Measurements from ENCODE around the gene PGLYRP1. TPM values are rescaled to one million over a fixed set of nuclear protein-coding genes. Genes with fewer than 3 reads are reported as not detected.

The PGLYRP1 gene
- total and polyA plus RNA-seq, 3 donors from 2014 or later: not detected

GRCh38 chr19:46066471-46066870, 43.6 kb upstream of the PGLYRP1 start:
- no peak for TF ChIP-seq POLR2A (IDR thresholded peaks at IDR 0.05)
- TF ChIP-seq, protein P1, sequence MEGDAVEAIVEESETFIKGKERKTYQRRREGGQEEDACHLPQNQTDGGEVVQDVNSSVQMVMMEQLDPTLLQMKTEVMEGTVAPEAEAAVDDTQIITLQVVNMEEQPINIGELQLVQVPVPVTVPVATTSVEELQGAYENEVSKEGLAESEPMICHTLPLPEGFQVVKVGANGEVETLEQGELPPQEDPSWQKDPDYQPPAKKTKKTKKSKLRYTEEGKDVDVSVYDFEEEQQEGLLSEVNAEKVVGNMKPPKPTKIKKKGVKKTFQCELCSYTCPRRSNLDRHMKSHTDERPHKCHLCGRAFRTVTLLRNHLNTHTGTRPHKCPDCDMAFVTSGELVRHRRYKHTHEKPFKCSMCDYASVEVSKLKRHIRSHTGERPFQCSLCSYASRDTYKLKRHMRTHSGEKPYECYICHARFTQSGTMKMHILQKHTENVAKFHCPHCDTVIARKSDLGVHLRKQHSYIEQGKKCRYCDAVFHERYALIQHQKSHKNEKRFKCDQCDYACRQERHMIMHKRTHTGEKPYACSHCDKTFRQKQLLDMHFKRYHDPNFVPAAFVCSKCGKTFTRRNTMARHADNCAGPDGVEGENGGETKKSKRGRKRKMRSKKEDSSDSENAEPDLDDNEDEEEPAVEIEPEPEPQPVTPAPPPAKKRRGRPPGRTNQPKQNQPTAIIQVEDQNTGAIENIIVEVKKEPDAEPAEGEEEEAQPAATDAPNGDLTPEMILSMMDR (IDR thresholded peaks at IDR 0.05): no peak
- Histone ChIP-seq H3K27ac (no peak overlapping the region), H3K4me3 (no peak overlapping the region), H3K27me3 (no peaks in the 10 kb centered on the region), H3K4me1 (no peaks in the 10 kb centered on the region), H3K9me3 (no peaks in the 10 kb centered on the region), H3K36me3 (ENCODE audit: low read depth, missing control alignments) (no peaks in the 10 kb centered on the region)
- no peak for DNase-seq
- intact Hi-C loops (cut with DNase I; ENCODE audit: low total_unique reads): no loop called here
- WGBS, 2 donors: 79 to 88% methylated on average over 1 of the region's 1 CpG

DNA sequence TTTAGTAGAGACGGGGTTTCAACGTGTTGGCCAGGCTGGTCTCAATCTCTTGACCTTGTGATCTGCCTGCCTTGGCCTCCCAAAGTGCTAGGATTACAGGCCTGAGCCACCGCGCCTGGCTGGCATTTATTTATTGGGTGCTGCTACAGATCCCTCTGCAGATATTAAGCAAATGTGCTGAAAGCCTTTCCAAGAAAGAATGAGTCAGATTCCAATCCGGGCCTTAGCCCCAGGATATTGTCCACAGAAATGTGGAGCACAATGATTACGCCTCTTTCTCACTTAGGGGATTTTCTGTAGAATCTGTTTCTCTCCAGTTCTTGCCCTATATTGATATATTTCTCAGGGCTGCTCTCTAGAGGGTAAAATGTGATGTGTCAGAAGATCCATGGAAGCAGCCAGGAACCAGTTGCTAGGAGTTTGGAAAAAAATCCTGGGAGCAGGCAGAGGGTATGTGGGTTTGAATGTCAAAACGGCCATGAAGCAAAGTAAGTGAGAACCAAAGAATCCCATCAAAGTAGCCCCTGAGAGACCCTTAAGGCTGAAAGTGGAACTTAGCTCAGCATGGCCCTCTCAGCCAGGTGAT, 42.7 kb upstream of the PGLYRP1 start:
- Histone ChIP-seq H3K27ac (no peak overlapping the region), H3K27me3 (no peaks in the 10 kb centered on the region), H3K4me3 (no peak overlapping the region), H3K4me1 (no peaks in the 10 kb centered on the region), H3K9me3 (no peaks in the 10 kb centered on the region), H3K36me3 (ENCODE audit: low read depth, missing control alignments) (no peaks in the 10 kb centered on the region)
- 74 to 81% methylated on average over 7 of the region's 7 CpGs for WGBS, 2 donors
- TF ChIP-seq, protein P1 (IDR thresholded peaks at IDR 0.05): no peak
- no peak for TF ChIP-seq POLR2A (IDR thresholded peaks at IDR 0.05)
- intact Hi-C loops (cut with DNase I; ENCODE audit: low total_unique reads): no loop called here
- DNase-seq: no peak

GRCh38 chr19:46063201-46063600, 40.3 kb upstream of the PGLYRP1 start:
- Histone ChIP-seq H3K27ac (no peak overlapping the region), H3K4me3 (no peak overlapping the region), H3K36me3 (ENCODE audit: low read depth, missing control alignments) (no peaks in the 10 kb centered on the region), H3K27me3 (no peaks in the 10 kb centered on the region), H3K4me1 (no peaks in the 10 kb centered on the region), H3K9me3 (no peaks in the 10 kb centered on the region)
- 74 to 77% methylated on average over 3 of the region's 3 CpGs for WGBS, 2 donors
- intact Hi-C loops (cut with DNase I; ENCODE audit: low total_unique reads): no loop called here
- DNase-seq: no peak
- TF ChIP-seq POLR2A (IDR thresholded peaks at IDR 0.05): no peak
- TF ChIP-seq, protein P1 (IDR thresholded peaks at IDR 0.05): no peak

GRCh38 chr19:46060012-46060411, 37.2 kb upstream of the PGLYRP1 start:
- H3K9me3 ChIP-seq: no peaks in the 10 kb centered on the region
- H3K27me3 ChIP-seq: no peaks in the 10 kb centered on the region
- no peaks in the 10 kb centered on the region for H3K4me1 ChIP-seq
- H3K36me3 ChIP-seq (ENCODE audit: low read depth, missing control alignments): no peaks in the 10 kb centered on the region
- no peak overlapping the region for H3K4me3 ChIP-seq
- TF ChIP-seq, protein P1 (IDR thresholded peaks at IDR 0.05): no peak
- TF ChIP-seq POLR2A (IDR thresholded peaks at IDR 0.05): no peak
- no peak overlapping the region for H3K27ac ChIP-seq
- WGBS, 2 donors: 89 to 98% methylated on average over 2 of the region's 2 CpGs
- no peak for DNase-seq
- intact Hi-C loops (cut with DNase I; ENCODE audit: low total_unique reads): no loop called here

DNA sequence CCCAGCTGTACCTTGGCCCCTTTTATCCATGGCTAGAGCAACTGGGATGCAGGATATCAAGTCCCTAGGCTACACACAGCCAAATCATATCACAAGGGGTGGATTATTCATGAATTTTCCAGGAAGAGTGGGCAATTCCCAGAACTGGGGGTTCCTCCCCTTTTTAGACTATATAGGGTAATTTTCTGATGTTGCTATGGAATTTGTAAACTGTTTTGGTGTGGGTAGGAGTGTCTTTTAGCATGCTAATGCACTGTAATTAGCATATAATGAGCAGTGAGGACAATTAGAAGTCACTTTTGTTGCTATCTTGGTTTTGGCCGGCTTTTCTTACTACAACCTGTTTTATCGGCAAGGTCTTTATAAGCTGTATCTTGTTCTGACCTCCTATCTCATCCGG, 35.9 kb upstream of the PGLYRP1 start:
- DNase-seq: no peak
- intact Hi-C loops (cut with DNase I; ENCODE audit: low total_unique reads): no loop called here
- Histone ChIP-seq H3K4me1 (no peaks in the 10 kb centered on the region), H3K27ac (no peak overlapping the region), H3K4me3 (no peak overlapping the region), H3K36me3 (ENCODE audit: low read depth, missing control alignments) (no peaks in the 10 kb centered on the region), H3K9me3 (no peaks in the 10 kb centered on the region), H3K27me3 (no peaks in the 10 kb centered on the region)
- TF ChIP-seq, protein P1 (IDR thresholded peaks at IDR 0.05): no peak
- TF ChIP-seq POLR2A (IDR thresholded peaks at IDR 0.05): no peak
- 91 to 93% methylated on average over 3 of the region's 3 CpGs for WGBS, 2 donors
